Stomach (tissue), 9 donors: ENCODE measurements around the gene YAF2. TPM values are rescaled to one million over a fixed set of nuclear protein-coding genes. Genes with fewer than 3 reads are reported as not detected.
"Not testable (repeated sequence)": the region's sequence is repeated elsewhere in the genome, so short reads cannot be mapped to it uniquely, and the experiment has no call there.

Experiments
- DNase-seq, 2 donors: peaks; one replicate each; pipeline versions ENCODE4 v3.0.0 to v3.0.0-alpha.2; 2013 to 2019
- H3K27ac ChIP-seq, 5 donors: fragments of 200-600 bp in 4 of 5; sonication (generic) in 4 of 5; one replicate each; pipeline ENCODE4 v1.5.1; 2013 to 2019; ENCODE audit warnings: mild to moderate bottlenecking in 1 of 5, moderate library complexity in 1 of 5
- H3K27me3 ChIP-seq, 3 donors: fragments of 200-600 bp; sonication (generic); one replicate each; pipeline ENCODE4 v1.5.1; 2017 to 2019; ENCODE audit warnings: mixed run types in 1 of 3
- H3K36me3 ChIP-seq, 4 donors: fragments of 200-600 bp; sonication (generic); 1 replicate in 3 of 4; 2 replicates in 1 of 4; pipeline ENCODE4 v1.5.1; 2016 to 2019
- H3K4me1 ChIP-seq, 4 donors: fragments of 200-600 bp; sonication (generic); one replicate each; pipeline ENCODE4 v1.5.1; 2016 to 2019
- H3K4me3 ChIP-seq, 4 donors: fragments of 200-600 bp; sonication (generic) in 3 of 4; one replicate each; pipeline ENCODE4 v1.5.1; 2016 to 2019; ENCODE audit warnings: mild to moderate bottlenecking in 1 of 4
- H3K9me3 ChIP-seq, 4 donors: fragments of 200-600 bp; sonication (generic); one replicate each; pipeline ENCODE4 v1.5.1; 2016 to 2019
- CTCF ChIP-seq, 7 experiments: fragments of 450-650 bp in 4 of 7; fragments of 200-600 bp in 3 of 7; sonication (generic) in 3 of 7; IDR thresholded peaks; one replicate each; pipeline ENCODE4 v1.5.1; 2016 to 2019; ENCODE audit warnings: antibody characterized with exemption in 7 of 7, control low read depth in 2 of 7, mild to moderate bottlenecking in 1 of 7
- EP300 ChIP-seq: sonication (generic); formaldehyde crosslinking; IDR thresholded peaks from one replicate; pipeline ENCODE4 v1.6.1; 2017; ENCODE audit warnings: antibody characterized with exemption
- POLR2A ChIP-seq, 4 donors: fragments of 450-650 bp; IDR thresholded peaks; one replicate each; pipeline ENCODE4 v1.6.1; 2016; ENCODE audit warnings: antibody characterized with exemption in 4 of 4, control low read depth in 2 of 4, mild to moderate bottlenecking in 1 of 4, moderate library complexity in 1 of 4
- POLR2AphosphoS5 ChIP-seq, 3 donors: sonication (generic); formaldehyde crosslinking; IDR thresholded peaks; one replicate each; pipeline ENCODE4 v1.6.1; 2016; ENCODE audit warnings: antibody characterized with exemption in 3 of 3
- WGBS, 5 donors: extraction: QIAGEN DNeasy Blood & Tissue Kit in 3 of 5; methylation state at CpG; one replicate each; pipeline versions ENCODE4 v1.1.5 to v1.1.7; 2013 to 2018; 5-methylcytosine and 5-hydroxymethylcytosine counted together
- intact Hi-C: fragments of 100-400 bp; cut with DNase I; formaldehyde crosslinking; loops from one replicate; pipeline ENCODE4 v1.15.1; 2023; ENCODE audit warnings: low total_unique reads
- polyA plus RNA-seq, 3 donors: library from polyadenylated mRNA; stranded (reverse); fragments of 200-250 nt; gene quantifications; one replicate each; pipeline ENCODE4 v1.2.3, GENCODE V29; 2013
- total RNA-seq, 5 donors: library from RNA; depleted of rRNA; stranded (reverse); fragments of >200 nt; gene quantifications; one replicate each; pipeline versions ENCODE4 v1.1.0 to v1.2.3, GENCODE V29; 2014 to 2016
- donor health status: healthy with polysubstance abuse.
- donor health status: Bipolar disorder and iron deficiency.
- donor health status: healthy.

YAF2 gene
- total and polyA plus RNA-seq, 8 donors: 8.7 to 91.0 (median 36.6) TPM

- Histone ChIP-seq H3K27ac (no peak overlapping the region), H3K36me3 (no peaks in the 10 kb centered on the region), H3K4me3 (no peak overlapping the region), H3K27me3 (no peaks in the 10 kb centered on the region), H3K4me1 (no peaks in the 10 kb centered on the region), H3K9me3 (no peaks in the 10 kb centered on the region)
- 61 to 88% (median 76%) methylated on average over 6 of the region's 6 CpGs for WGBS, 5 donors
- no peak for TF ChIP-seq EP300
- no peak for TF ChIP-seq CTCF (IDR thresholded peaks at IDR 0.05)
- no peak for TF ChIP-seq POLR2AphosphoS5 (IDR thresholded peaks at IDR 0.05)
- no peak for TF ChIP-seq POLR2A (IDR thresholded peaks at IDR 0.05)
- intact Hi-C loops: no loop called here
- peak in 1 of 2 donors; percentile 29 for DNase-seq
Observed at GRCh38 chr12:42260518-42260917, 22.5 kb upstream of the YAF2 start.

GRCh38 chr12:42259699-42260098, 21.7 kb upstream of the YAF2 start:
- intact Hi-C loops: no loop called here
- no peak overlapping the region for H3K27ac ChIP-seq
- no peaks in the 10 kb centered on the region for H3K27me3 ChIP-seq
- no peak overlapping the region for H3K4me3 ChIP-seq
- H3K9me3 ChIP-seq: no peaks in the 10 kb centered on the region
- TF ChIP-seq POLR2AphosphoS5 (IDR thresholded peaks at IDR 0.05) (no peak), CTCF (IDR thresholded peaks at IDR 0.05) (no peak), EP300 (no peak), POLR2A (IDR thresholded peaks at IDR 0.05) (no peak)
- 92 to 98% (median 98%) methylated on average over 4 of the region's 4 CpGs for WGBS, 5 donors
- no peak for DNase-seq
- H3K4me1 ChIP-seq: no peaks in the 10 kb centered on the region
- H3K36me3 ChIP-seq: no peaks in the 10 kb centered on the region

- Histone ChIP-seq H3K36me3 (no peaks in the 10 kb centered on the region), H3K27ac (no peak overlapping the region), H3K4me1 (no peaks in the 10 kb centered on the region), H3K27me3 (no peaks in the 10 kb centered on the region), H3K9me3 (no peaks in the 10 kb centered on the region), H3K4me3 (no peak overlapping the region)
- no peak for TF ChIP-seq POLR2A (IDR thresholded peaks at IDR 0.05)
- TF ChIP-seq POLR2AphosphoS5 (IDR thresholded peaks at IDR 0.05): no peak
- TF ChIP-seq EP300: no peak
- no peak for TF ChIP-seq CTCF (IDR thresholded peaks at IDR 0.05)
- intact Hi-C loops: no loop called here
- DNase-seq: no peak
Observed at GRCh38 chr12:42255866-42256261, 17.8 kb upstream of the YAF2 start.

GRCh38 chr12:42255221-42255865, 17.3 kb upstream of the YAF2 start:
- 93 to 98% (median 96%) methylated on average over 2 of the region's 2 CpGs for WGBS, 5 donors
- H3K9me3 ChIP-seq: no peaks in the 10 kb centered on the region
- intact Hi-C loops: no loop called here

GRCh38 chr12:42252645-42253044, 14.6 kb upstream of the YAF2 start:
- H3K27ac ChIP-seq, H3K4me1 ChIP-seq, intact Hi-C loops, DNase-seq, H3K36me3 ChIP-seq, H3K9me3 ChIP-seq, H3K4me3 ChIP-seq, H3K27me3 ChIP-seq: not testable (repeated sequence)
- 76 to 97% (median 88%) methylated on average over 1 of the region's 1 CpG for WGBS, 5 donors

More at GRCh38 chr12:42255221-42255865, 17.3 kb upstream of the YAF2 start:
- no peaks in the 10 kb centered on the region for H3K36me3 ChIP-seq
- TF ChIP-seq POLR2AphosphoS5 (IDR thresholded peaks at IDR 0.05) (no peak), POLR2A (IDR thresholded peaks at IDR 0.05) (no peak), EP300 (no peak), CTCF (IDR thresholded peaks at IDR 0.05) (no peak)
- no peak overlapping the region for H3K4me3 ChIP-seq
- no peak for DNase-seq
- H3K27me3 ChIP-seq: no peaks in the 10 kb centered on the region
- no peak overlapping the region for H3K27ac ChIP-seq
- H3K4me1 ChIP-seq: no peaks in the 10 kb centered on the region

- not testable (repeated sequence) for H3K4me3 ChIP-seq, H3K36me3 ChIP-seq, H3K4me1 ChIP-seq, DNase-seq, H3K9me3 ChIP-seq, H3K27me3 ChIP-seq, H3K27ac ChIP-seq
- 87 to 97% (median 93%) methylated on average over 2 to 3 of the region's 3 CpGs for WGBS, 5 donors
- intact Hi-C loops: loop anchor here (10.0 kb wide), 1 partner anchor 76 kb away; the partner anchor contains the start of genes PPHLN1 and ZCRB1
Observed at GRCh38 chr12:42249033-42249432, 11.0 kb upstream of the YAF2 start.
